GM18868 (cell line): ENCODE data around the gene POLK.
"Not testable (repeated sequence)": the region's sequence is repeated elsewhere in the genome, so short reads cannot be mapped to it uniquely, and the experiment has no call there.

Experiments
- ATAC-seq: cut with Tn5 transposase; IDR thresholded peaks from one replicate; pipeline ENCODE4 v1.9.1; 2021; ENCODE audit warnings: mild to moderate bottlenecking, moderate library complexity; ENCODE audit not compliant: unreplicated experiment

POLK gene

GRCh38 chr5:75607341-75607740 lies 95.7 kb downstream of the POLK start:
- ATAC-seq: not testable (repeated sequence)

- ATAC-seq: no peak
Measured at GRCh38 chr5:75608870-75609269, 97.2 kb downstream of the POLK start.

- no peak for ATAC-seq
Measured at GRCh38 chr5:75610201-75610600, 98.5 kb downstream of the POLK start.

- ATAC-seq: not testable (repeated sequence)
Measured at GRCh38 chr5:75610859-75611310, 99.2 kb downstream of the POLK start.

- ATAC-seq: no peak
Measured at GRCh38 chr5:75611311-75612225, 99.9 kb downstream of the POLK start, which contains the start of gene ANKDD1B. TSS of gene ANKDD1B (plus strand) at chr5:75611453. CDS start at chr5:75611635, 182 bp downstream.

GRCh38 chr5:75612226-75612569 lies 100.5 kb downstream of the POLK start:
- ATAC-seq: no peak

GRCh38 chr5:75612901-75613300 lies 101.2 kb downstream of the POLK start:
- ATAC-seq: no peak

- no peak for ATAC-seq
Measured at GRCh38 chr5:75614176-75614575, 102.5 kb downstream of the POLK start.

GRCh38 chr5:75616371-75616881 lies 104.7 kb downstream of the POLK start:
- ATAC-seq: no peak

- ATAC-seq: no peak
Measured at GRCh38 chr5:75616971-75617621, 105.4 kb downstream of the POLK start.

GRCh38 chr5:75617736-75618352 lies 106.2 kb downstream of the POLK start:
- no peak for ATAC-seq

GRCh38 chr5:75620184-75620959 lies 108.7 kb downstream of the POLK start:
- ATAC-seq: no peak

GRCh38 chr5:75622564-75622963 lies 110.9 kb downstream of the POLK start:
- no peak for ATAC-seq

- no peak for ATAC-seq
Measured at GRCh38 chr5:75623846-75624245, 112.2 kb downstream of the POLK start.

GRCh38 chr5:75626959-75627358 lies 115.3 kb downstream of the POLK start:
- ATAC-seq: no peak

GRCh38 chr5:75627801-75628200 lies 116.1 kb downstream of the POLK start:
- no peak for ATAC-seq

GRCh38 chr5:75630875-75631274 lies 119.2 kb downstream of the POLK start:
- no peak for ATAC-seq

- no peak for ATAC-seq
Measured at GRCh38 chr5:75632321-75632720, 120.6 kb downstream of the POLK start.

GRCh38 chr5:75637949-75638348 lies 126.3 kb downstream of the POLK start:
- no peak for ATAC-seq

- ATAC-seq: no peak
Measured at GRCh38 chr5:75639535-75640311, 128.0 kb downstream of the POLK start.
